Panc1 (cell line): ENCODE results near the gene NOL4L. TPM values are rescaled to one million over a fixed set of nuclear protein-coding genes. Genes with fewer than 3 reads are reported as not detected.

Source experiments
- ATAC-seq: fragments of 200-7000 bp; cut with Tn5 transposase; 2 replicates; pipeline ENCODE4 v1.9.1; 2020; ENCODE audit warnings: mild to moderate bottlenecking, moderate library complexity
- BruUV-seq: library from RNA; stranded (reverse); fragments of 400-500 nt; replicated peaks from 2 replicates; lab custom pipeline; 2021; lab: Mats Ljungman, UMichigan
- CTCF ChIA-PET: fragments of 300-600 bp; sonication (Branson Sonifier 250); formaldehyde crosslinking; loops from one replicate; lab custom pipeline; 2022; ENCODE audit warnings: antibody characterized with exemption; lab: Charles Lee
- POLR2A ChIA-PET: fragments of 300-600 bp; sonication (Branson Sonifier 250); formaldehyde crosslinking; loops from one replicate; lab custom pipeline; 2022; ENCODE audit warnings: antibody characterized with exemption; lab: Charles Lee
- DNase-seq: peaks from one replicate; pipeline ENCODE4 v3.0.0-alpha.2; 2010; ENCODE audit warnings: low read depth, low spot score
- H3K27ac ChIP-seq: 2 replicates; pipeline ENCODE4 v1.5.1; 2011; ENCODE audit warnings: mild to moderate bottlenecking, low read length, inconsistent platforms
- H3K27me3 ChIP-seq: fragments of 200-500 bp; sonication (Bioruptor generic); 2 replicates; pipeline ENCODE4 v1.6.0; 2014; ENCODE audit warnings: low read length, inconsistent platforms; ENCODE audit not compliant: control insufficient read depth, insufficient read depth
- H3K36me3 ChIP-seq: fragments of 200-500 bp; sonication (Bioruptor generic); 2 replicates; pipeline ENCODE4 v1.5.1; 2014; ENCODE audit warnings: inconsistent platforms, mild to moderate bottlenecking, low read length, moderate library complexity; ENCODE audit not compliant: control insufficient read depth, insufficient read depth
- H3K4me1 ChIP-seq: 2 replicates; pipeline ENCODE4 v1.5.1; 2011; ENCODE audit warnings: inconsistent platforms, mild to moderate bottlenecking, low read length, moderate library complexity; ENCODE audit not compliant: control insufficient read depth, insufficient read depth
- H3K4me3 ChIP-seq, 2 experiments: 2 replicates each; pipeline ENCODE4 v1.5.1; 2011 to 2012; ENCODE audit warnings: low read depth in 2 of 2, low read length in 2 of 2, mild to moderate bottlenecking in 2 of 2, inconsistent platforms in 1 of 2, moderate library complexity in 1 of 2
- H3K9me3 ChIP-seq: fragments of 200-500 bp; sonication (Bioruptor generic); 2 replicates; pipeline ENCODE4 v1.5.1; 2014; ENCODE audit warnings: low read depth, mild to moderate bottlenecking, inconsistent platforms, low read length, moderate library complexity; ENCODE audit not compliant: control insufficient read depth, insufficient read depth
- POLR2AphosphoS5 ChIP-seq: IDR thresholded peaks from 2 replicates; pipeline ENCODE4 v1.6.1; 2012; ENCODE audit warnings: mild to moderate bottlenecking, low read depth, low read length, moderate library complexity
- SIN3A ChIP-seq: IDR thresholded peaks from 2 replicates; pipeline ENCODE4 v1.6.1; 2012; ENCODE audit warnings: low read depth, mild to moderate bottlenecking, low read length, moderate library complexity, borderline replicate concordance; ENCODE audit not compliant: insufficient read depth
- TCF7L2 ChIP-seq: IDR thresholded peaks from 2 replicates; pipeline ENCODE4 v1.6.1; 2011; ENCODE audit warnings: mild to moderate bottlenecking, low read depth, low read length, inconsistent platforms
- in situ Hi-C: cut with HindIII; loops from 2 replicates; pipeline ENCODE4 v1.10.0; 2016; ENCODE audit warnings: low sequenced_read_pairs, low pct_unique_long_range_greater_than_20kb
- intact Hi-C: fragments of 100-400 bp; cut with micrococcal nuclease; formaldehyde crosslinking; loops from one replicate; pipeline ENCODE4 v1.10.0; 2022; ENCODE audit not compliant: unreplicated experiment
- total RNA-seq: library from RNA; stranded (reverse); gene quantifications from one replicate; pipeline ENCODE4 v1.2.1, GENCODE V29; 2021; ENCODE audit not compliant: unreplicated experiment
- TF ChIP-seq, protein P1 (sequence below), 2 experiments: IDR thresholded peaks; 2 replicates each; pipeline ENCODE4 v1.6.1; 2011 to 2012; ENCODE audit warnings: low read depth in 2 of 2, control low read depth in 1 of 2, low read length in 1 of 2, mild to moderate bottlenecking in 1 of 2, moderate library complexity in 1 of 2; ENCODE audit not compliant: insufficient read depth in 1 of 2
- TF ChIP-seq, protein P2 (sequence below): fragments of 450-650 bp; IDR thresholded peaks from 2 replicates; pipeline ENCODE4 v1.5.1; 2017; ENCODE audit warnings: mild to moderate bottlenecking

Gene NOL4L
- total RNA-seq, 1 experiment from 2014 or later = 21.6 TPM

DNA sequence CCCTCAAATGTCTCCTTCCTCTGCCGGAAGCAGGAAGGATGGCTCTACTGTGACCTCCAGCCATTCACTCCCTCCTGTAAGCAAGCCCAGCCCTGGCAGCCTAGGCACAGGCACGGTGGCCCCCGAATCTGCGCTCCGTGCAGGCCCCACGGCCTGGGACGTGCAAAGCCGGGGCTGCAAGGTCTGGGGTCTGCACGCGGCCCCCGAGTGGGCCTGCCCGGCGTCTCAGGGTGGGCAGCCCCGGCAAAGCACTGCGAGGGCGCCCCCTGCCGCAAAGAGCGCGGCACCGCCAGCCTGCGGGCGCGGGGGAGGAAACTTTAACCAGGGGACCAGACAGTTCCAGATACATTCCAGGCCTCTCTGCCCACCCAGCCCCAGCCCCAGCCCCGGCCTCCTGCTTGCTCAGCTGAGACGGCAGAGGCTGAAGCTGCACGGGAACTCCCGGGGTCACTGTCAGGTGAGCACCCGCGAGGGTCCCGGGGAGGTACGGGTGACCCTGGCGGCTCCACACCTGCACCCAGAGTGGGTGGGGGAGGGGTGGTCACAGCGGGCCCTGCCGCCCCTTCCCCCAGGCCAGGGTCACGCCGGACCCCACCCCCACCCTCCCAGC lies 128.2 kb downstream of the NOL4L start:
- TF ChIP-seq, protein P1, sequence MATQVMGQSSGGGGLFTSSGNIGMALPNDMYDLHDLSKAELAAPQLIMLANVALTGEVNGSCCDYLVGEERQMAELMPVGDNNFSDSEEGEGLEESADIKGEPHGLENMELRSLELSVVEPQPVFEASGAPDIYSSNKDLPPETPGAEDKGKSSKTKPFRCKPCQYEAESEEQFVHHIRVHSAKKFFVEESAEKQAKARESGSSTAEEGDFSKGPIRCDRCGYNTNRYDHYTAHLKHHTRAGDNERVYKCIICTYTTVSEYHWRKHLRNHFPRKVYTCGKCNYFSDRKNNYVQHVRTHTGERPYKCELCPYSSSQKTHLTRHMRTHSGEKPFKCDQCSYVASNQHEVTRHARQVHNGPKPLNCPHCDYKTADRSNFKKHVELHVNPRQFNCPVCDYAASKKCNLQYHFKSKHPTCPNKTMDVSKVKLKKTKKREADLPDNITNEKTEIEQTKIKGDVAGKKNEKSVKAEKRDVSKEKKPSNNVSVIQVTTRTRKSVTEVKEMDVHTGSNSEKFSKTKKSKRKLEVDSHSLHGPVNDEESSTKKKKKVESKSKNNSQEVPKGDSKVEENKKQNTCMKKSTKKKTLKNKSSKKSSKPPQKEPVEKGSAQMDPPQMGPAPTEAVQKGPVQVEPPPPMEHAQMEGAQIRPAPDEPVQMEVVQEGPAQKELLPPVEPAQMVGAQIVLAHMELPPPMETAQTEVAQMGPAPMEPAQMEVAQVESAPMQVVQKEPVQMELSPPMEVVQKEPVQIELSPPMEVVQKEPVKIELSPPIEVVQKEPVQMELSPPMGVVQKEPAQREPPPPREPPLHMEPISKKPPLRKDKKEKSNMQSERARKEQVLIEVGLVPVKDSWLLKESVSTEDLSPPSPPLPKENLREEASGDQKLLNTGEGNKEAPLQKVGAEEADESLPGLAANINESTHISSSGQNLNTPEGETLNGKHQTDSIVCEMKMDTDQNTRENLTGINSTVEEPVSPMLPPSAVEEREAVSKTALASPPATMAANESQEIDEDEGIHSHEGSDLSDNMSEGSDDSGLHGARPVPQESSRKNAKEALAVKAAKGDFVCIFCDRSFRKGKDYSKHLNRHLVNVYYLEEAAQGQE (IDR thresholded peaks at IDR 0.05; ENCODE audit: insufficient read depth in 1 of 2, low read depth in 2 of 2, low read length in 1 of 2) = no peak
- TF ChIP-seq SIN3A (no peak), TCF7L2 (no peak), POLR2AphosphoS5 (no peak)
- TF ChIP-seq, protein P2, sequence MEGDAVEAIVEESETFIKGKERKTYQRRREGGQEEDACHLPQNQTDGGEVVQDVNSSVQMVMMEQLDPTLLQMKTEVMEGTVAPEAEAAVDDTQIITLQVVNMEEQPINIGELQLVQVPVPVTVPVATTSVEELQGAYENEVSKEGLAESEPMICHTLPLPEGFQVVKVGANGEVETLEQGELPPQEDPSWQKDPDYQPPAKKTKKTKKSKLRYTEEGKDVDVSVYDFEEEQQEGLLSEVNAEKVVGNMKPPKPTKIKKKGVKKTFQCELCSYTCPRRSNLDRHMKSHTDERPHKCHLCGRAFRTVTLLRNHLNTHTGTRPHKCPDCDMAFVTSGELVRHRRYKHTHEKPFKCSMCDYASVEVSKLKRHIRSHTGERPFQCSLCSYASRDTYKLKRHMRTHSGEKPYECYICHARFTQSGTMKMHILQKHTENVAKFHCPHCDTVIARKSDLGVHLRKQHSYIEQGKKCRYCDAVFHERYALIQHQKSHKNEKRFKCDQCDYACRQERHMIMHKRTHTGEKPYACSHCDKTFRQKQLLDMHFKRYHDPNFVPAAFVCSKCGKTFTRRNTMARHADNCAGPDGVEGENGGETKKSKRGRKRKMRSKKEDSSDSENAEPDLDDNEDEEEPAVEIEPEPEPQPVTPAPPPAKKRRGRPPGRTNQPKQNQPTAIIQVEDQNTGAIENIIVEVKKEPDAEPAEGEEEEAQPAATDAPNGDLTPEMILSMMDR = peak; percentile 94; the same call in 1 of the 2 replicates
- ATAC-seq = peak; percentile 50
- H3K27me3 ChIP-seq = no peaks in the 10 kb centered on the region
- H3K27ac ChIP-seq = no peak overlapping the region
- no peak for DNase-seq
- no peaks in the 10 kb centered on the region for H3K9me3 ChIP-seq
- in situ Hi-C loops (no loop called here), intact Hi-C loops (no loop called here)
- H3K4me1 ChIP-seq = peaks cover 13% of the 10 kb centered on the region
- ChIA-PET CTCF (interaction anchor here (0.6 kb wide), 2 partner anchors 9 to 261 kb away, joined by 3 read pairs; no protein-coding TSS in a partner anchor), POLR2A (interaction anchor here (0.6 to 0.7 kb wide), 2 partner anchors 98 to 390 kb away, joined by 10 to 13 read pairs; no protein-coding TSS in a partner anchor)
- peak overlapping the region; percentile 26 to 42 for H3K4me3 ChIP-seq
- no peaks in the 10 kb centered on the region for H3K36me3 ChIP-seq
- BruUV-seq = no TSS peak

DNA sequence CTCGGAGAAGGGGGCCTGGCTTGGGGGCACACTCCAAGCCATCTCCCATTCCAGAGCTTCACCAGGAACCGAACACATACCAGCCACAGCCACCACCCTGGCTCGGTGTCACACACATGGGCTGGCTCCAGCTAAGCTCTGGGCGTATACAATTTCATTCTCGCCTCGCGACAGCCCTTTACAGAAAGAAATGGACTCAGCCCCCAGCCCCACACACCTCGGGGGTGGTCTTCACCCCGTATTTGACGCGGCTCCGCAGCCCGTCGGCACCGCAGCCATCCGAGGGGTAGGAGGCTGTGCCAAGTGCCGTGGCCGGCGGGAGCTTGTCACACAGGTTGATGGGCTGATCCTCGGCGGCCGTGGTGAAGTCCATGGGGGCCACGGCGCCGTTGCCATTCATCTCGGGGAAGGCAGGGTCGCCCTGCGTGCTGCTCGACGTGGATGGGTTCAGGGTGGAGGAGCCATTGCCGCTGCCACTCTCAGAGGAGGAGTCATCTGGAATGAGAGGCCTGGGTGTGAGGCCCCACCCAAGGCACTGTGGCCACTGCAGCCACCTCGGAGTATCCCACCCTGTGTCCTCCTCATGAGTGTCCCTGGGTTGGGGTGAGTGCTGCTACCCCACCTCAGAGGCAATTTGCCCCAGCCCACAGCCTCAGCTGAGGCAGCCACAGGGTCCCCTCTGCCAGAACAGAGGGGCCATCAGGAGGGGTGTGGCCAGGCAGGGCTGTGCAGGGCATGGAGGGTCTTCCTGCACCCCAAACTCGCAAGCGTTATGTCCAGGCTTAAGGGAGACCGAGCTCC lies 129.0 kb downstream of the NOL4L start:
- no TSS peak for BruUV-seq

More for the DNA sequence above, 129.0 kb downstream of the NOL4L start:
- H3K4me1 ChIP-seq = peaks cover 13% of the 10 kb centered on the region
- no peak overlapping the region for H3K27ac ChIP-seq
- H3K4me3 ChIP-seq = no peak overlapping the region
- ChIA-PET POLR2A (interaction anchor here (0.6 kb wide), 1 partner anchor 97 kb away, joined by 10 read pairs; no protein-coding TSS in a partner anchor), CTCF (no interaction called here)
- H3K27me3 ChIP-seq = no peaks in the 10 kb centered on the region
- H3K9me3 ChIP-seq = no peaks in the 10 kb centered on the region
- H3K36me3 ChIP-seq = no peaks in the 10 kb centered on the region
- DNase-seq (no peak), ATAC-seq (no peak)
- in situ Hi-C loops = no loop called here
- no peak for TF ChIP-seq SIN3A
- no peak for TF ChIP-seq TCF7L2
- TF ChIP-seq POLR2AphosphoS5 = no peak
- TF ChIP-seq, protein P1 (IDR thresholded peaks at IDR 0.05; ENCODE audit: insufficient read depth in 1 of 2, low read depth in 2 of 2, low read length in 1 of 2) = no peak
- TF ChIP-seq, protein P2 = no peak
- intact Hi-C loops = no loop called here
